Measurements from ENCODE around the gene JARID2. TPM values are rescaled to one million over a fixed set of nuclear protein-coding genes. Genes with fewer than 3 reads are reported as not detected.

JARID2 gene
- total and polyA plus RNA-seq, 2 of the 8 experiments (the other 6 are each of a cell fraction or from before 2014, with no cell fraction given), result 60.1 to 239 TPM

GRCh38 chr6:15279047-15279661 lies 33.3 kb downstream of the JARID2 start:
- H3K23ac ChIP-seq (ENCODE audit: insufficient read length), result peak overlapping the region; percentile 62
- H2BK120ac ChIP-seq (replicated peaks; ENCODE audit: low read depth, low read length), result no peak overlapping the region
- H3K56ac ChIP-seq (replicated peaks; ENCODE audit: insufficient read length, low read depth, low read length), result no peak overlapping the region
- H3K4me2 ChIP-seq (ENCODE audit: insufficient read depth in 1 of 2, low read depth in 2 of 2, low read length in 2 of 2), result peak overlapping the region in 1 of 2 experiments; percentile 18; a peak in 1 of 4 replicates
- POLR2A ChIA-PET (ENCODE audit: partially characterized antibody), result interaction anchor here (1.6 kb wide), 1 partner anchor 11 kb away, joined by 4 read pairs; no protein-coding TSS in a partner anchor
- no peak overlapping the region for H3K18ac ChIP-seq (ENCODE audit: extremely low read depth, low read length)
- no peak overlapping the region for H4K91ac ChIP-seq (replicated peaks; ENCODE audit: insufficient read length, low read length)
- TF ChIP-seq RFX5 (IDR thresholded peaks at IDR 0.05; ENCODE audit: borderline replicate concordance, low read depth, low read length) (no peak), YY1 (IDR thresholded peaks at IDR 0.05; ENCODE audit: low read depth, low read length) (no peak), USF2 (IDR thresholded peaks at IDR 0.05; ENCODE audit: low read length) (no peak), EP300 (IDR thresholded peaks at IDR 0.05; ENCODE audit: borderline replicate concordance in 1 of 2, low read depth in 2 of 2, low read length in 2 of 2) (no peak), JUND (IDR thresholded peaks at IDR 0.05; ENCODE audit: low read length) (no peak)
- no peak overlapping the region for H3K9ac ChIP-seq (replicated peaks in 1 of 4; ENCODE audit: extremely low read depth in 1 of 4, low read depth in 3 of 4, low read length in 3 of 4)
- H3K27me3 ChIP-seq (replicated peaks in 1 of 4; ENCODE audit: control insufficient read depth in 3 of 4, extremely low read depth in 1 of 4, insufficient read depth in 3 of 4, low read length in 3 of 4), result no peaks in the 10 kb centered on the region
- peaks cover 82 to 99% of the 10 kb centered on the region in 2 experiments for H3K79me2 ChIP-seq (ENCODE audit: control insufficient read depth in 1 of 2, insufficient read depth in 2 of 2, low read length in 2 of 2)
- H3K4ac ChIP-seq (replicated peaks; ENCODE audit: insufficient read length, low read depth, low read length), result no peak overlapping the region
- H3K36me3 ChIP-seq (ENCODE audit: control insufficient read depth in 2 of 4, insufficient read depth in 4 of 4, low read length in 3 of 4), result peaks cover 0 to 7% (median 0%) of the 10 kb centered on the region in 4 experiments; a peak in 1 of 8 replicates
- H2BK15ac ChIP-seq (ENCODE audit: low read length), result no peak overlapping the region
- no peak overlapping the region for H4K5ac ChIP-seq (ENCODE audit: insufficient read length, low read depth, low read length)
- CTCF ChIA-PET (ENCODE audit: partially characterized antibody), result interaction anchor here (0.6 to 1.1 kb wide), 3 partner anchors 13 to 146 kb away, joined by 3 to 4 read pairs (median 3); no protein-coding TSS in a partner anchor
- H3K14ac ChIP-seq (ENCODE audit: insufficient read length), result no peak overlapping the region
- no peak overlapping the region for H2AFZ ChIP-seq (ENCODE audit: low read length)
- H2BK12ac ChIP-seq (ENCODE audit: low read depth, low read length), result no peak overlapping the region
- peaks cover 12 to 38% (median 36%) of the 10 kb centered on the region in 4 experiments for H3K4me1 ChIP-seq (replicated peaks in 1 of 4; ENCODE audit: control insufficient read depth in 3 of 4, insufficient read depth in 4 of 4, low read length in 3 of 4)
- FAIRE-seq, result no peak
- no peaks in the 10 kb centered on the region for H3K9me3 ChIP-seq (ENCODE audit: insufficient read depth in 2 of 2, low read depth in 1 of 2, low read length in 1 of 2)
- no peak overlapping the region for H3K27ac ChIP-seq (ENCODE audit: low read depth, low read length)
- no peak for DNase-seq (ENCODE audit: low read depth in 1 of 2, low spot score in 2 of 2)
- H2AK5ac ChIP-seq (ENCODE audit: low read depth, low read length), result no peak overlapping the region
- H3K23me2 ChIP-seq (ENCODE audit: low read depth, low read length), result no peaks in the 10 kb centered on the region
- H2BK5ac ChIP-seq (ENCODE audit: low read depth, low read length), result no peak overlapping the region
- no peak overlapping the region for H4K8ac ChIP-seq (ENCODE audit: extremely low read depth, insufficient read depth, low read length)
- no peak overlapping the region for H2BK20ac ChIP-seq (ENCODE audit: low read length)
- 89% methylated on average over 5 of the region's 5 CpGs; no CpG with 5 or more reads in 1 of the 2 experiments for WGBS, 2 experiments (ENCODE audit: extremely low coverage in 1 of 2, insufficient coverage in 1 of 2, insufficient read length in 1 of 2, insufficient replicate concordance in 2 of 2, low coverage in 1 of 2, low lambda C conversion rate in 2 of 2, missing lambda C conversion rate in 1 of 2)
- no peak overlapping the region for H3K4me3 ChIP-seq (ENCODE audit: extremely low read depth in 1 of 4, insufficient read depth in 2 of 4, low read depth in 3 of 4, low read length in 4 of 4)
- peaks cover 3% of the 10 kb centered on the region; the same call in 1 of the 2 replicates for H3K79me1 ChIP-seq (ENCODE audit: low read depth, low read length)
- peaks cover 57 to 59% of the 10 kb centered on the region in 2 experiments for H4K20me1 ChIP-seq (replicated peaks in 1 of 2; ENCODE audit: control insufficient read depth in 1 of 2, insufficient read depth in 2 of 2, low read length in 2 of 2)
